OCI-LY3 (cell line): ENCODE measurements around the gene VPS45.

ENCODE experiments used
- H2AFZ ChIP-seq: fragments of 200-600, 300-600 bp; shearing (Covaris generic); 2 replicates; pipeline ENCODE4 v1.6.0; 2014; ENCODE audit warnings: antibody characterized with exemption, low read depth, low read length
- H3K27ac ChIP-seq: fragments of 200-600, 300-600 bp; sonication (generic); 2 replicates; pipeline ENCODE4 v1.5.1; 2014; ENCODE audit warnings: mild to moderate bottlenecking, low read length, moderate library complexity, mixed read lengths
- H3K27me3 ChIP-seq: fragments of 200-600, 300-600 bp; sonication (generic); 2 replicates; pipeline ENCODE4 v1.6.1; 2014; ENCODE audit warnings: low read depth, low read length, mixed read lengths
- H3K36me3 ChIP-seq: fragments of 200-600, 300-600 bp; sonication (generic); replicated peaks from 2 replicates; pipeline ENCODE3; 2014; ENCODE audit warnings: low read depth, low read length, mixed read lengths
- H3K4me1 ChIP-seq: fragments of 300-600, 200-600 bp; sonication (generic); 2 replicates; pipeline ENCODE4 v1.6.1; 2014; ENCODE audit warnings: low read length, mixed read lengths
- H3K4me2 ChIP-seq: fragments of 200-600, 300-600 bp; sonication (generic); 2 replicates; pipeline ENCODE4 v1.6.1; 2014; ENCODE audit warnings: low read length, mixed read lengths
- H3K4me3 ChIP-seq: fragments of 300-600, 200-600 bp; sonication (generic); 2 replicates; pipeline ENCODE4 v1.5.1; 2014; ENCODE audit warnings: antibody characterized with exemption, mild to moderate bottlenecking, low read length, moderate library complexity
- H3K79me2 ChIP-seq: fragments of 300-600, 200-600 bp; shearing (Covaris generic); 2 replicates; pipeline ENCODE4 v1.6.1; 2014; ENCODE audit warnings: mild to moderate bottlenecking, low read length, mixed read lengths
- H3K9ac ChIP-seq: fragments of 300-600, 200-600 bp; shearing (Covaris generic); 2 replicates; pipeline ENCODE4 v1.6.0; 2014; ENCODE audit warnings: mild to moderate bottlenecking, low read length, moderate library complexity
- H3K9me3 ChIP-seq: fragments of 200-600, 300-600 bp; shearing (Covaris generic); 2 replicates; pipeline ENCODE4 v1.6.1; 2014; ENCODE audit warnings: low read length, mixed read lengths; ENCODE audit not compliant: insufficient read depth
- H4K20me1 ChIP-seq: fragments of 200-600, 300-600 bp; sonication (generic); 2 replicates; pipeline ENCODE4 v1.6.1; 2016; ENCODE audit warnings: low read length, mixed read lengths; ENCODE audit not compliant: insufficient read depth
- EZH2phosphoT487 ChIP-seq: fragments of 200-600 bp; shearing (Covaris generic); IDR thresholded peaks from 2 replicates; pipeline ENCODE4 v1.6.1; 2018; ENCODE audit warnings: antibody characterized with exemption, mixed run types, low read depth
- TF ChIP-seq, protein P1 (sequence below): fragments of 200-600, 300-600 bp; sonication (generic); IDR thresholded peaks from 2 replicates; pipeline ENCODE4 v1.5.1; 2014; ENCODE audit warnings: antibody characterized with exemption, low read length, low read depth

Gene VPS45

GRCh38 chr1:150076985-150077384, 9.4 kb downstream of the VPS45 start:
- H3K4me3 ChIP-seq = no peak overlapping the region

GRCh38 chr1:150080784-150081183, 13.2 kb downstream of the VPS45 start:
- Histone ChIP-seq H3K4me1 (0 out of 2 replicates have a peak, but pooled peaks cover 2% of the 10 kb centered on the region), H3K27ac (no peak overlapping the region), H3K4me2 (no peak overlapping the region), H3K9ac (no peak overlapping the region), H3K79me2 (no peaks in the 10 kb centered on the region), H2AFZ (no peak overlapping the region), H3K4me3 (no peak overlapping the region), H3K27me3 (no peaks in the 10 kb centered on the region), H3K9me3 (no peaks in the 10 kb centered on the region), H4K20me1 (no peaks in the 10 kb centered on the region), H3K36me3 (peaks cover 34% of the 10 kb centered on the region)
- no peak for TF ChIP-seq EZH2phosphoT487
- TF ChIP-seq, protein P1, sequence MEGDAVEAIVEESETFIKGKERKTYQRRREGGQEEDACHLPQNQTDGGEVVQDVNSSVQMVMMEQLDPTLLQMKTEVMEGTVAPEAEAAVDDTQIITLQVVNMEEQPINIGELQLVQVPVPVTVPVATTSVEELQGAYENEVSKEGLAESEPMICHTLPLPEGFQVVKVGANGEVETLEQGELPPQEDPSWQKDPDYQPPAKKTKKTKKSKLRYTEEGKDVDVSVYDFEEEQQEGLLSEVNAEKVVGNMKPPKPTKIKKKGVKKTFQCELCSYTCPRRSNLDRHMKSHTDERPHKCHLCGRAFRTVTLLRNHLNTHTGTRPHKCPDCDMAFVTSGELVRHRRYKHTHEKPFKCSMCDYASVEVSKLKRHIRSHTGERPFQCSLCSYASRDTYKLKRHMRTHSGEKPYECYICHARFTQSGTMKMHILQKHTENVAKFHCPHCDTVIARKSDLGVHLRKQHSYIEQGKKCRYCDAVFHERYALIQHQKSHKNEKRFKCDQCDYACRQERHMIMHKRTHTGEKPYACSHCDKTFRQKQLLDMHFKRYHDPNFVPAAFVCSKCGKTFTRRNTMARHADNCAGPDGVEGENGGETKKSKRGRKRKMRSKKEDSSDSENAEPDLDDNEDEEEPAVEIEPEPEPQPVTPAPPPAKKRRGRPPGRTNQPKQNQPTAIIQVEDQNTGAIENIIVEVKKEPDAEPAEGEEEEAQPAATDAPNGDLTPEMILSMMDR = no peak

More at GRCh38 chr1:150076985-150077384, 9.4 kb downstream of the VPS45 start:
- no peak overlapping the region for H3K9ac ChIP-seq
- no peaks in the 10 kb centered on the region for H3K9me3 ChIP-seq
- peaks cover 23% of the 10 kb centered on the region for H3K36me3 ChIP-seq
- H3K79me2 ChIP-seq = no peaks in the 10 kb centered on the region
- peaks cover 6% of the 10 kb centered on the region for H3K4me1 ChIP-seq
- H2AFZ ChIP-seq = no peak overlapping the region
- no peaks in the 10 kb centered on the region for H4K20me1 ChIP-seq
- no peak overlapping the region for H3K27ac ChIP-seq
- no peak overlapping the region for H3K4me2 ChIP-seq
- TF ChIP-seq EZH2phosphoT487 = no peak
- TF ChIP-seq, protein P1 = no peak
- no peaks in the 10 kb centered on the region for H3K27me3 ChIP-seq

- no peak for TF ChIP-seq EZH2phosphoT487
- TF ChIP-seq, protein P1 = no peak
- Histone ChIP-seq H3K9ac (no peak overlapping the region), H3K27ac (no peak overlapping the region), H3K27me3 (no peaks in the 10 kb centered on the region), H3K4me2 (no peak overlapping the region), H3K79me2 (no peaks in the 10 kb centered on the region), H3K4me1 (no peaks in the 10 kb centered on the region), H3K4me3 (no peak overlapping the region), H2AFZ (no peak overlapping the region), H3K36me3 (peaks cover 29% of the 10 kb centered on the region), H4K20me1 (no peaks in the 10 kb centered on the region), H3K9me3 (no peaks in the 10 kb centered on the region)
These were observed 14.9 kb downstream of the VPS45 start for GRCh38 chr1:150082494-150082893.

GRCh38 chr1:150083907-150084306, 16.3 kb downstream of the VPS45 start:
- Histone ChIP-seq H3K9me3 (no peaks in the 10 kb centered on the region), H3K27me3 (no peaks in the 10 kb centered on the region), H4K20me1 (no peaks in the 10 kb centered on the region), H2AFZ (no peak overlapping the region), H3K9ac (no peak overlapping the region), H3K4me3 (no peak overlapping the region), H3K27ac (no peak overlapping the region), H3K4me2 (no peak overlapping the region), H3K79me2 (no peaks in the 10 kb centered on the region), H3K36me3 (peaks cover 29% of the 10 kb centered on the region), H3K4me1 (peaks cover under 1% of the 10 kb centered on the region; the same call in 1 of the 2 replicates)
- TF ChIP-seq, protein P1 = no peak
- TF ChIP-seq EZH2phosphoT487 = no peak
